K562 (cell line): ENCODE measurements around the gene SMIM41. TPM values are rescaled to one million over a fixed set of nuclear protein-coding genes. Genes with fewer than 3 reads are reported as not detected.
A peak's percentile ranks its signal among the peaks of the same experiment; 100 is the strongest.

Experiments
- ATAC-seq: fragments of 200-7000 bp; cut with Tn5 transposase; 3 replicates; pipeline ENCODE4 v1.9.1; 2020; ENCODE audit warnings: moderate library complexity
- BruUV-seq: library from RNA; stranded (reverse); fragments of 400-500 nt; replicated peaks from 2 replicates; lab custom pipeline; 2021; lab: Mats Ljungman, UMichigan
- CTCF ChIA-PET: fragments of 300-600 bp; formaldehyde crosslinking; extraction: SDS; loops from one replicate; lab custom pipeline; 2021; ENCODE audit warnings: low intra/inter-chr PET ratio; lab: Yijun Ruan, JAX
- POLR2A ChIA-PET: fragments of 300-600, 350-650 bp; sonication (Branson Sonifier 250); formaldehyde crosslinking; extraction: SDS; loops from one replicate; lab custom pipeline; 2021; ENCODE audit warnings: antibody characterized with exemption, inconsistent platforms; lab: Yijun Ruan, JAX
- DNase-seq, 4 experiments: peaks; one replicate each; pipeline versions ENCODE4 v3.0.0 to v3.0.0-alpha.2; 2011 to 2018; ENCODE audit warnings: low spot score in 3 of 4, mixed read lengths in 3 of 4; ENCODE audit errors: extremely low read depth in 1 of 4
- FAIRE-seq: peaks from 2 replicates; lab custom pipeline; 2011; peaks lifted over from hg19 to GRCh38; lab: Jason Lieb, UNC
- H2AFZ ChIP-seq: 2 replicates; pipeline ENCODE4 v1.6.0; 2011; ENCODE audit warnings: low read depth, low read length, control low read depth, inconsistent platforms
- H3K27ac ChIP-seq: fragments of 200-600 bp; 3 replicates; pipeline ENCODE4 v1.8.0; 2011; ENCODE audit warnings: low read depth, mild to moderate bottlenecking, control low read depth, inconsistent platforms, low read length, moderate library complexity, mixed read lengths; ENCODE audit errors: extremely low read depth
- H3K27me3 ChIP-seq, 2 experiments: fragments of 300-600 bp in 1 of 2; 2 replicates in 1 of 2; 3 replicates in 1 of 2; pipeline versions ENCODE4 v1.6.0 to v1.8.0; 2011; ENCODE audit warnings: inconsistent platforms in 2 of 2, low read length in 2 of 2, mild to moderate bottlenecking in 1 of 2, mixed read lengths in 1 of 2, moderate library complexity in 1 of 2; ENCODE audit not compliant: control insufficient read depth in 2 of 2, insufficient read depth in 2 of 2
- H3K36me3 ChIP-seq: fragments of 300-600 bp; 3 replicates; pipeline ENCODE4 v1.8.0; 2011; ENCODE audit warnings: mild to moderate bottlenecking, low read length, inconsistent platforms; ENCODE audit not compliant: control insufficient read depth, insufficient read depth
- H3K4me1 ChIP-seq, 2 experiments: fragments of 200-600 bp in 1 of 2; replicated peaks in 1 of 2; 2 replicates in 1 of 2; 3 replicates in 1 of 2; pipeline versions ENCODE4 v1.5.1 to v1.8.0; 2011; ENCODE audit warnings: inconsistent platforms in 2 of 2, low read length in 2 of 2, mild to moderate bottlenecking in 1 of 2, mixed read lengths in 1 of 2, moderate library complexity in 1 of 2; ENCODE audit not compliant: control insufficient read depth in 2 of 2, insufficient read depth in 2 of 2
- H3K4me2 ChIP-seq: 2 replicates; pipeline ENCODE4 v1.6.1; 2011; ENCODE audit warnings: low read length, control low read depth, inconsistent platforms, mixed read lengths; ENCODE audit not compliant: insufficient read depth
- H3K4me3 ChIP-seq: fragments of 200-600 bp; sonication (generic), shearing (Covaris generic); 2 replicates; pipeline ENCODE4 v1.5.1; 2016; ENCODE audit warnings: control low read depth, inconsistent platforms
- H3K79me2 ChIP-seq: fragments of 200-600 bp; 3 replicates; pipeline ENCODE4 v1.8.0; 2011; ENCODE audit warnings: low read length, inconsistent platforms; ENCODE audit not compliant: control insufficient read depth, insufficient read depth
- H3K9ac ChIP-seq, 2 experiments: 2 replicates each; pipeline versions ENCODE4 v1.6.0 to v1.6.1; 2011; ENCODE audit warnings: low read depth in 2 of 2, low read length in 2 of 2, control low read depth in 1 of 2, inconsistent platforms in 1 of 2, mild to moderate bottlenecking in 1 of 2, mixed read lengths in 1 of 2; ENCODE audit not compliant: insufficient read depth in 1 of 2
- H3K9me1 ChIP-seq: one replicate; pipeline ENCODE4 v1.6.0; 2011; ENCODE audit warnings: inconsistent platforms, mild to moderate bottlenecking, low read length, moderate library complexity; ENCODE audit not compliant: control insufficient read depth, insufficient read depth
- H3K9me3 ChIP-seq: replicated peaks from 2 replicates; pipeline ENCODE4 v1.5.1; 2011; ENCODE audit warnings: low read depth, low read length, inconsistent platforms; ENCODE audit not compliant: control insufficient read depth, insufficient read depth
- H4K20me1 ChIP-seq: replicated peaks from 2 replicates; pipeline ENCODE4 v1.6.1; 2011; ENCODE audit warnings: low read length, inconsistent platforms, mixed read lengths; ENCODE audit not compliant: control insufficient read depth, insufficient read depth
- BRCA1 ChIP-seq, 2 experiments: fragments of 450-650 bp in 1 of 2; sonication (generic) in 1 of 2; formaldehyde crosslinking in 1 of 2; IDR thresholded peaks; 2 replicates each; pipeline versions ENCODE4 v1.5.0 to v1.6.1; 2017 to 2020; ENCODE audit warnings: mild to moderate bottlenecking in 1 of 2, missing genetic modification reagents in 1 of 2
- CBX5 ChIP-seq: IDR thresholded peaks from 2 replicates; pipeline ENCODE4 v1.6.1; 2014; ENCODE audit warnings: low read depth, borderline replicate concordance
- CREB5 ChIP-seq: fragments of 250-450 bp; sonication (Bioruptor Pico); IDR thresholded peaks from 2 replicates; pipeline ENCODE4 v1.5.0; 2020; ENCODE audit warnings: mild to moderate bottlenecking
- EP300 ChIP-seq: IDR thresholded peaks from 2 replicates; pipeline ENCODE4 v1.6.1; 2012; ENCODE audit warnings: low read length, improper control_type of control experiment
- IRF2 ChIP-seq: sonication (generic); formaldehyde crosslinking; IDR thresholded peaks from 2 replicates; pipeline ENCODE4 v1.8.1; 2022; ENCODE audit warnings: mild to moderate bottlenecking, missing genetic modification reagents
- MEF2D ChIP-seq: conservative IDR thresholded peaks from 2 replicates; pipeline ENCODE4 v1.6.1; 2016; ENCODE audit warnings: low read depth, missing genetic modification characterization, missing compliant biosample characterization
- TCFL5 ChIP-seq: fragments of 250-450 bp; sonication (Bioruptor Pico); conservative IDR thresholded peaks from 2 replicates; pipeline ENCODE4 v1.6.1; 2021; ENCODE audit warnings: mild to moderate bottlenecking, moderate library complexity, matching md5 sums
- TFAP4 ChIP-seq: sonication (generic); formaldehyde crosslinking; IDR thresholded peaks from 2 replicates; pipeline ENCODE4 v1.8.0; 2022; ENCODE audit warnings: missing genetic modification reagents, mild to moderate bottlenecking, moderate library complexity, borderline replicate concordance
- ZNF511 ChIP-seq: sonication (generic); formaldehyde crosslinking; IDR thresholded peaks from 2 replicates; pipeline ENCODE4 v1.8.0; 2022; ENCODE audit warnings: mild to moderate bottlenecking, missing genetic modification reagents
- ZNF79 ChIP-seq: fragments of 250-450 bp; sonication (Bioruptor Pico); IDR thresholded peaks from 2 replicates; pipeline ENCODE4 v1.4.0; 2020; ENCODE audit warnings: low read depth, mild to moderate bottlenecking, moderate library complexity
- WGBS: fragments of 100-300 bp; shearing (Covaris generic); methylation state at CpG from one replicate; pipeline ENCODE4 v1.1.6; 2016; ENCODE audit warnings: low coverage, mixed read lengths; ENCODE audit not compliant: insufficient coverage; ENCODE audit errors: missing lambda C conversion rate; 5-methylcytosine and 5-hydroxymethylcytosine counted together
- in situ Hi-C: fragments of 300-500 bp; cut with MboI; formaldehyde crosslinking; loops from 4 replicates; pipeline ENCODE4 v1.15.0; 2018; ENCODE audit warnings: inconsistent platforms, mixed read lengths
- intact Hi-C: fragments of 100-400 bp; cut with micrococcal nuclease; formaldehyde crosslinking; loops from 2 replicates; pipeline ENCODE4 v1.14.2; 2022
- polyA plus RNA-seq, 8 experiments: library from polyadenylated mRNA; depleted of rRNA in 4 of 8; stranded (reverse) in 5 of 8; unstranded in 3 of 8; fragments of >200 nt; fragmentation: Nextera tagmentation in 2 of 8; fragmentation: Illumina TruSeq in 1 of 8; extraction: Ambion mirVana in 2 of 8; extraction: Trizol in 1 of 8; gene quantifications; 2 replicates each; pipeline versions ENCODE4 v1.2.1 to v1.2.3, GENCODE V29; 2011 to 2014; ENCODE audit warnings: inconsistent platforms in 1 of 8, missing spikeins in 1 of 8
- total RNA-seq, 7 experiments: library from RNA; depleted of rRNA in 6 of 7; stranded (reverse); fragments of >200 nt in 6 of 7; fragmentation: Illumina TruSeq in 2 of 7; extraction: Trizol in 2 of 7; gene quantifications; 2 replicates each; pipeline versions ENCODE4 v1.2.1 to v1.2.3, GENCODE V29; 2011 to 2021; ENCODE audit warnings: low replicate concordance in 1 of 7

SMIM41 gene
- total and polyA plus RNA-seq, 9 of the 15 experiments (the other 6 are each of a cell fraction or from before 2014, with no cell fraction given) = not detected

DNA sequence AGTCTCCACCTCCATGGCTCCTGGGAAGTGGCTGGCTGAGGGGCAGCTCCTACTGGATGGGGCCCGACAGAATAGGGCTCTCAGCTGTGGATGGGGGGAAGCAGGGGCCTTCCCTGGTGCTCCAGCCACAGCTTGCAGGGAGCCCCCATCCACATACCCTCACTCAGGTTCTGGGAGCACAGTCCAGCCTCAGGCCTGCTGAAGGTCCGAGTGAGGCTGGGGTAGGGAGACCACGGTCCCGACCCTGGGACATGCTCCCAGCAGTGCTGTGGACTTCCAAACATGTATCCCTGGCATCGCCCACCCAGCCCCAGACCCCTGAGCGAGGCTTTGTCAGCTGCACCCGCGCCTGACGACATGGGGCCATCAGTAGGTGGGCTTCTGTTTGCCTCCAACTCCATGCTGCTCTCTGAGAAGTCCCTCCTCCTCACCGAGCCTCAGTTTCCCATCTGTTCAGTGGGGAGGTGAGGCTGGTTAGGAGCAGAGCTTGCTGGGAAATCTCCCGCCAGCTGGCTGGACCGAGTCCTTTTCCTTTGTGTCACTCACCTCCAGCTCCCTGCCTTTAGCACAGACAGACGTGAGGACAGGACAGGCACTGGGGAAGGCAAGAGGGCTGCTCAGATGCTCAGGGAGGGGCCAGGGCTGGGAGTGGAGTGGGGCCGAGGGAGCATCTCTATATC, 18.9 kb upstream of the SMIM41 start:
- no peaks in the 10 kb centered on the region for H4K20me1 ChIP-seq
- no peak overlapping the region for H2AFZ ChIP-seq
- DNase-seq (no peak), FAIRE-seq (no peak), ATAC-seq (no peak)
- in situ Hi-C loops = no loop called here
- H3K9ac ChIP-seq = 0 out of 4 replicates have a peak overlapping the region, but pooled peaks of 1 of the 2 experiments have one; percentile 28
- CTCF ChIA-PET = no interaction called here
- BruUV-seq = no TSS peak
- peaks cover 0 to 16% of the 10 kb centered on the region in 2 experiments; a peak in 3 of 5 replicates for H3K27me3 ChIP-seq
- no peak overlapping the region for H3K4me2 ChIP-seq
- H3K27ac ChIP-seq = no peak overlapping the region
- no peaks in the 10 kb centered on the region for H3K9me3 ChIP-seq
- H3K36me3 ChIP-seq = no peaks in the 10 kb centered on the region
- peaks cover 9 to 33% of the 10 kb centered on the region in 2 experiments; a peak in 4 of 5 replicates for H3K4me1 ChIP-seq
- POLR2A ChIA-PET = interaction anchor here (0.5 to 1.3 kb wide), 6 partner anchors 9 to 1356 kb away, joined by 3 to 6 read pairs (median 3); partner anchors contain the start of genes ATG101, NR4A1 and SMIM41
- no peaks in the 10 kb centered on the region for H3K9me1 ChIP-seq
- TF ChIP-seq BRCA1 (IDR thresholded peaks at IDR 0.05) (no peak), BRCA1 (CRISPR knock-in tag; IDR thresholded peaks at IDR 0.05) (no peak), CBX5 (no peak), EP300 (no peak), CREB5 (CRISPR knock-in tag) (no peak), TCFL5 (CRISPR knock-in tag) (no peak), IRF2 (CRISPR knock-in tag) (0 out of 2 replicates have a peak, but pooled peaks have one; percentile 72), ZNF79 (no peak), MEF2D (tag) (no peak), TFAP4 (CRISPR knock-in tag) (peak; percentile 10; the same call in 1 of the 2 replicates), ZNF511 (CRISPR knock-in tag) (no peak)
- no peak overlapping the region for H3K4me3 ChIP-seq
- WGBS = 41% methylated on average over 14 of the region's 14 CpGs
- H3K79me2 ChIP-seq = no peaks in the 10 kb centered on the region
- intact Hi-C loops = no loop called here
